Activated CD4-positive, CD25-positive, alpha-beta regulatory T cell treated with anti-CD3 and anti-CD28 coated beads, Interleukin-2, amount 50 U/mL, for 72 hours (primary cell): ENCODE data around the gene GSN.

Experiments used
- DNase-seq: peaks from one replicate; pipeline ENCODE4 v3.0.0; 2021

GSN gene

GRCh38 chr9:121358751-121359150 is 90.8 kb downstream of the GSN start:
- no peak for DNase-seq

GRCh38 chr9:121359351-121360294 is 91.7 kb downstream of the GSN start:
- DNase-seq: no peak

DNA sequence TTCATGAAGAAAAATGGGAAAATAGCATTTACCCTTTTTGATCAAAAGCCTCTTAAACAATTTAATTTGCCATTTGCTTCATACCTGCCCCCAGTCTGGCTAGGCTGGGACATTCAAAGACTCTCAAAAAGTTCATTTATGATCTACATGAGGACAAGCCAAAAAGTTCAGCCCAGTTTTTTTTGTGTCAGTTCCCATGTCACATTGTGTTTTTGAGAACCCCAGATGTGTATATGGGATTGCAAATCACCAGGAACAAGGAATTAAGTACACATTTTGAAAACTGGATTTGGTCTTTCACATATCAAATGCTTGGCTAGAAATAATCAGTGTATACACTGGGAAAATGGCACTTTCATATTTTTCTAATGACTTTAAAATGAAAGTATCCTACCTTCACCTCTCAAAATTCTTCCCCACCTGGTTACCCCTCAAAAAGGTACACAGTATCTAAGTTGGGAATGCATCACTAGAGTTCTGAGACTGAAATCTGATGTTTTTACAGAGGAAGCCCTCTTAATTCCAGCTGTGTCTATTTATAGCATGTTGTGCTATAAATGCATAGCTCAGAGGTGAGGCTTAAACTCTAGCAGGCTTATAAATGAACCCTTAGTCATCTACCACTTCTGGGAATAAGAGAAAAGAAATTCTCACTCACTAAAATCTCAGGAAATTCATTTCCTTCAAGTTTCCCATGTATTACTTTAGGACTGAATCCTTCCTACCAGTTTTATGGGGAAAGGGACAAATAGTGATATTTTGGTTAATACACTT is 92.8 kb downstream of the GSN start:
- no peak for DNase-seq

- no peak for DNase-seq
Observed at GRCh38 chr9:121362813-121363621, 95.1 kb downstream of the GSN start.

- DNase-seq: no peak
Observed at GRCh38 chr9:121363622-121363961, 95.6 kb downstream of the GSN start.

DNA sequence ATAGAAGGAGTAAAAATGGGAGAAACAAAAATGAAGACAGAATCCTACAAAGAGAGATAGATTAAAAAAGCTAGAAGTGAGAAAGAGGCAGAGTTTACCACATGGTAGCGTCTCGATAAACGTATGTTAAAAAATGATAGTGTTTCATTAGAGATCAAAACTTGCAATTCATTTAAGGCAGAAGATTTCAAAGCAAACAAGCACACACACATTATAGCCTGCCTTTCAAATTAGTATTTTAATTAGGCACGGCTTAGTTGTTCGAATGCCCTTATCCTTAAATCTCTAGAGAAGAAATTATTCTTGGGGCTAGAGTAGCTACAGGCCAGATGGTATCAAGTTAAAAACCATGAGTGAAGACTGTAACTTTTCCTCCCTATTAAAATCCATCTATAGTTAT is 96.1 kb downstream of the GSN start:
- no peak for DNase-seq

DNA sequence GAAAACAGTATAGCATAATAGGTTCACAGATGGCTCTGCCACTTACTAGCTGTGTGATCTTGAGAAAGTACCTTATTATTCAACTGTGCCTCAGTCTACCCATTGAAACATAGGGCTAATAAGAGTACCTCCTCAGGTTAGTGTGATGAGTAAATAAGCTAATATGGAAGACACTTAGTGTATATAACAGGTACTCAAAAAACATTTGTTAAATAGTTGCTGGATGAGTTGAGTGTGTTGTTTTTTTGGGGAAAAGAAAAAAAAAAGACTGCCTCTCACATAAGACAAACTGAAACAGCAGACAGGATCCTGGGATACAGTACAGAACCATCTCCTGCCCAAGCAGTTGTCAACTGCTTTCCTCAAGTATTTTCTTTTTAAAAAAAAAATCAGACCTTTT is 96.9 kb downstream of the GSN start:
- no peak for DNase-seq

- DNase-seq: no peak
Observed at GRCh38 chr9:121365564-121365963, 97.6 kb downstream of the GSN start.

DNA sequence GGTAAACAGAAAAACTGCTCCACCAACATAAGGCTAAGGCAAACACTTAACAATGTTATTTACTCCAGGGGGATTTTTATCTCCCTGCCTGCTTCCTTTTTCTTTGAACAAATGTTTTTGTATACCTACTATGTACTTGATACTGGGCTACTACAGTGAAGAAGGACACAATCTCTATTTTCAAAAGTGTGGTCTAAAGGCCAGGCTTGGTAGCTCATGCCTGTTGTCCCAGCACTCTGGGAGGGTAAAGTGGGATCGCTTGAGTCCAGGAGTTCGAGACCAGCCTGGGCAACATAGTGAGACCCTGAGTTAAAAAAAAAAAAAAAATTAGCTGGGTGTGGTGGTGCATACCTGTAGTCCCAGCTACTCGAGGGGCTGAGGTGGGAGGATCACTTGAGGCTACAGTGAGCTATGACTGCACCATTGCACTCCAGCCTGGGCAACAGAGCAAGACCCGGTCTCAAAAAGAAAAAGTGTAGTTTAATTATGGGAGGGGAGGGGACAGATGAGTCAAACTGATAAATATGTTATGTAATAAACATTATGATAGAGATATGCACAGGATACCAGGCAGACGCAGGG is 98.7 kb downstream of the GSN start:
- no peak for DNase-seq

DNA sequence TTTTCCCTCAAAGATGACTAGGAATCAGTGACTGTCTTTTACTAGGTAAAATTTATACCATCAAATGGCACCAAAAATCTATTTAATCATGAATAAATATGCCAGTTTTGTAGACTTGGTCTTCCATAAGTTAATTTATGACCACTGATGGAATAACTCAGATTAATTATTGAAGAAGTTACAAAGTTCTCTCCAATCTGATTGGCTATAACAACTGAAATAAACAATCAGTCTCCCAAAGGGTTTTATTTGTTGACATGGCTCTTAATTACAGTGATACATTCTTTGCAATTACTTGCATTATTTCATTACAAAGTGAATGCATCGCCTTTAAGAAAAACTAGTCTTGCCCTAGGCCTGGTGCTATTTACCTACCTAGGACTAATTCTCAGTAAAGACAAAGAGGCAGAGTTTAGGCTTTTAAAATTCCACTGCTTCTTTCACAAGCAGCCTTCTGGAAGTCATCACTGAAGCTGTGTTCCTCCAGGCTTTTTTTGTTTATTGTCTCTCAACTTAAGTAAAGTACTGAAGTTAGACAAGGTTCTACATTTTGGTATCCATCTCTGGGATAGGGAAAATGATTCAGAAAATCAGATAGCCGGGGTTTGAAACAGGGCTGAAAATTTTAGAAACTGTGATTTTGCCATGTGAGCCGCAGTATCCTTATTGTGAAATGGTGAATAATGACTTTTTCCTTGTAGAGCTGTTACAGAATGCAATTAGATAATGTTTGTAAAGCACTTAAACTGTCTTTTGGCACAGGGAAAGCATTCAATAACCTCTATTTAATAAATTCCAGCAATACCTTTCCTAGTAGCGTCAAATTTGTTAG is 99.6 kb downstream of the GSN start:
- DNase-seq: no peak

DNA sequence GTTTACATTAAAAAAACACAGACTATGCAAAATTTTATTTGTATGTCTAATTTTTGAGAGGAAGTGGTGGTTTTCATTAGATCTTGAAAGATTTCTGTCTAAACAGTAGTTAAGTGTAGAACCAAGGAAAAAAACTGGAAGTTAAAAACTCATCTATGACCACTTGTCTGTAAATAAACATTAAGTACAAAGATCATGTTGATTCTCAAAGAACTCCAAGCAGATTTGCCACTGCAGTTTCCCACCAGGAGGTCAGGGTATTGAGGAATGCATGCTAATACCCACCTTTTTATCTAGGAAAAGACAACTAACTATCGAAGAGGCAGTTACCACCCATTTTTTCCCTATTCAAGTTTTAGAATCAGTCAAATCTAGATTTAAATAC is 100.2 kb downstream of the GSN start:
- DNase-seq: no peak

GRCh38 chr9:121368745-121369144 is 100.8 kb downstream of the GSN start:
- no peak for DNase-seq

- DNase-seq: no peak
Observed at GRCh38 chr9:121369595-121370265, 101.8 kb downstream of the GSN start, which contains the start of gene STOM. TSS of gene STOM (minus strand) at chr9:121370250. CDS start at chr9:121370187, 63 bp downstream.

GRCh38 chr9:121371495-121372061 is 103.6 kb downstream of the GSN start:
- no peak for DNase-seq

- no peak for DNase-seq
Observed at GRCh38 chr9:121372239-121373010, 104.5 kb downstream of the GSN start.

- DNase-seq: no peak
Observed at GRCh38 chr9:121373011-121373729, 105.2 kb downstream of the GSN start.

DNA sequence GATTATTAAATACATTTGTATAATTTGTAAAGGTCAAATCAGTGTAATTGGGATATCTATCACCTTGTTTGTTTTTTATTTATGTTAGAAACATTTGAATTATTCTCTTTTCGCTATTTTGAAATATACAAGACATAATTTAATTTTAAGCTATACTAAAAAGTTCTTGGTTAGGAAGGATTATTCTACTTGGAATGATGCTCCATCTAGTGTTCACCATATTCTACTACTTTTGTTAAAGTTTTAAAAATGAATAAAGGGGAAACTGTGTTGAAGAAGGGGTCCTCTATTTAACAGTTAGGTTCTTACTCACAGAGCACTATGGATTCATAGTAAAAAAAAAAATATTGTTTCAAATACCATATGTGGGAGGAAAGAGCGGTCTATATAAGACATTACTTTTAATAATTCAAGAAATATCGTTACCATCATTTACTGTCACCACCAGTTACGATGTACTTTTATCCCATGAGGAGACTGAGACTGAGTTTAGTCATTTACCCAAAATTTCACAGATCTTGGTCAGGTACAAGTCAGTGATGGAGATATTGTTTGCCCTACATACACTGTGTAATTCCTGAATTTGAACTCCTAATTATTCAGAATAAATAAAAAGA is 108.4 kb downstream of the GSN start:
- no peak for DNase-seq

DNA sequence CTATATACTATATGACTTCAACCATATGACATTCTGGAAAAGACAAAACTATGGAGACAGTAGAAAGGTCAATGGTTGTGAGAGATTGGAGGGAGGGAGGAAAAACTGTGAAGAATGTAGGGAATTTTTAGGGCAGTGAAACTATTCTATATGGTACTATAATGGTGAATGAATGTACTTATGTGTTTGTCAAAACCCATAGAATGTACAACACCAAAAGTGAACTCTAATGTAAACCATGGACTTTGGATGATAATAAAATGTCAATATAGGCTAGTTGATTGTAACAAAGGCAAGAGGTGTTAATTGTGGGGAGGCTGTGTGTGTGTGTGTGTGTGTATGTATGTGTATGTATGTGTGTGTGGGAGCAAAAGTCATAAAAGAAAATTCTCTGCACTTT is 112.9 kb downstream of the GSN start:
- DNase-seq: no peak
